Neural crest cell (in vitro differentiated cells): ENCODE data around the gene EVX2. TPM values are rescaled to one million over a fixed set of nuclear protein-coding genes. Genes with fewer than 3 reads are reported as not detected.

Experiments
- DNase-seq: peaks from one replicate; pipeline ENCODE4 v3.0.0; 2021; ENCODE audit warnings: low read depth, mixed read lengths, low spot score
- H3K27ac Mint-ChIP-seq: one replicate; pipeline ENCODE4 v1.8.0; 2021; ENCODE audit warnings: mild to moderate bottlenecking, mixed read lengths; ENCODE audit not compliant: unreplicated experiment
- H3K27me3 Mint-ChIP-seq: 2 replicates; pipeline ENCODE4 v1.8.0; 2021; ENCODE audit warnings: low read depth, mild to moderate bottlenecking, mixed read lengths
- H3K36me3 Mint-ChIP-seq: 2 replicates; pipeline ENCODE4 v1.8.0; 2021; ENCODE audit warnings: low read depth, mild to moderate bottlenecking, mixed read lengths
- H3K4me1 Mint-ChIP-seq: 2 replicates; pipeline ENCODE4 v1.8.0; 2021; ENCODE audit warnings: mixed read lengths
- H3K4me3 Mint-ChIP-seq: one replicate; pipeline ENCODE4 v1.8.0; 2021; ENCODE audit warnings: mild to moderate bottlenecking, mixed read lengths
- H3K9me3 Mint-ChIP-seq: 2 replicates; pipeline ENCODE4 v1.8.0; 2021; ENCODE audit warnings: mixed read lengths
- total RNA-seq: library from RNA; stranded (reverse); gene quantifications from 2 replicates; pipeline ENCODE4 v1.2.1, GENCODE V29; 2021
- TF ChIP-seq, protein P1 (sequence below): fragments of 200-600 bp; sonication (generic); conservative IDR thresholded peaks from 2 replicates; pipeline ENCODE4 v1.5.0; 2021; ENCODE audit warnings: antibody characterized with exemption, mild to moderate bottlenecking

EVX2 gene
- total RNA-seq, 1 donor from 2014 or later = 0.44 TPM

DNA sequence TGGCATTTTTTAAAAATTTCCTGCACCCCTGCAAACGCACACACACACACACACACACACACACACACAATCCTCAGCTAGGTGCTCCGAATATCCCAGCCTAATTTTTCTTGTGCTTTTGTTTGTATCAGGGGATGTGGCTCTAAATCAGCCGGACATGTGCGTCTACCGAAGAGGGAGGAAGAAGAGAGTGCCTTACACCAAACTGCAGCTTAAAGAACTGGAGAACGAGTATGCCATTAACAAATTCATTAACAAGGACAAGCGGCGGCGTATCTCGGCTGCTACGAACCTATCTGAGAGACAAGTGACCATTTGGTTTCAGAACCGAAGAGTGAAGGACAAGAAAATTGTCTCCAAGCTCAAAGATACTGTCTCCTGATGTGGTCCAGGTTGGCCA is 10.6 kb upstream of the EVX2 start:
- H3K4me3 Mint-ChIP-seq = no peak overlapping the region
- H3K9me3 Mint-ChIP-seq = no peaks in the 10 kb centered on the region
- H3K27me3 Mint-ChIP-seq = peaks cover 96% of the 10 kb centered on the region
- TF ChIP-seq, protein P1, sequence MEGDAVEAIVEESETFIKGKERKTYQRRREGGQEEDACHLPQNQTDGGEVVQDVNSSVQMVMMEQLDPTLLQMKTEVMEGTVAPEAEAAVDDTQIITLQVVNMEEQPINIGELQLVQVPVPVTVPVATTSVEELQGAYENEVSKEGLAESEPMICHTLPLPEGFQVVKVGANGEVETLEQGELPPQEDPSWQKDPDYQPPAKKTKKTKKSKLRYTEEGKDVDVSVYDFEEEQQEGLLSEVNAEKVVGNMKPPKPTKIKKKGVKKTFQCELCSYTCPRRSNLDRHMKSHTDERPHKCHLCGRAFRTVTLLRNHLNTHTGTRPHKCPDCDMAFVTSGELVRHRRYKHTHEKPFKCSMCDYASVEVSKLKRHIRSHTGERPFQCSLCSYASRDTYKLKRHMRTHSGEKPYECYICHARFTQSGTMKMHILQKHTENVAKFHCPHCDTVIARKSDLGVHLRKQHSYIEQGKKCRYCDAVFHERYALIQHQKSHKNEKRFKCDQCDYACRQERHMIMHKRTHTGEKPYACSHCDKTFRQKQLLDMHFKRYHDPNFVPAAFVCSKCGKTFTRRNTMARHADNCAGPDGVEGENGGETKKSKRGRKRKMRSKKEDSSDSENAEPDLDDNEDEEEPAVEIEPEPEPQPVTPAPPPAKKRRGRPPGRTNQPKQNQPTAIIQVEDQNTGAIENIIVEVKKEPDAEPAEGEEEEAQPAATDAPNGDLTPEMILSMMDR = no peak
- no peak overlapping the region for H3K27ac Mint-ChIP-seq
- no peak for DNase-seq
- peaks cover 25% of the 10 kb centered on the region for H3K4me1 Mint-ChIP-seq
- H3K36me3 Mint-ChIP-seq = peaks cover 3% of the 10 kb centered on the region

DNA sequence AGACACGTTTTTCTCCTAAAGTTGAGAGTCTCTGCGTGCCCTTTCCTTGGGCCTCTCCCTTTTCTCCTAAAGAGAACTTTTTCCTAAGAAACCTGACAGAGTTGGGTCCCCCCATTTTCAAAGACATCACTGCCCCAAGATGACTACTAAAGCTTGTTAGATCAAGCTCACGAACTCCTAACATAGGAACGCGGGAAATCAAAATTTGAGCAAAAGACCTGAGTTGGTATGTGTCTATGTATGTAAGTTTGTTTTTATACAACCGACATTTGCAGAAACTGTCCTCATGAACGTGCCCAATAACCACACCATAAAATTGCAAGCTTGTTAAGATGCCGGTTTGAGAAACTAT is 10.1 kb upstream of the EVX2 start:
- no peaks in the 10 kb centered on the region for H3K9me3 Mint-ChIP-seq
- no peak for DNase-seq
- peaks cover 96% of the 10 kb centered on the region for H3K27me3 Mint-ChIP-seq
- peaks cover 3% of the 10 kb centered on the region for H3K36me3 Mint-ChIP-seq
- no peak overlapping the region for H3K27ac Mint-ChIP-seq
- TF ChIP-seq, protein P1 = no peak
- peaks cover 25% of the 10 kb centered on the region for H3K4me1 Mint-ChIP-seq
- H3K4me3 Mint-ChIP-seq = peak overlapping the region; percentile 5

DNA sequence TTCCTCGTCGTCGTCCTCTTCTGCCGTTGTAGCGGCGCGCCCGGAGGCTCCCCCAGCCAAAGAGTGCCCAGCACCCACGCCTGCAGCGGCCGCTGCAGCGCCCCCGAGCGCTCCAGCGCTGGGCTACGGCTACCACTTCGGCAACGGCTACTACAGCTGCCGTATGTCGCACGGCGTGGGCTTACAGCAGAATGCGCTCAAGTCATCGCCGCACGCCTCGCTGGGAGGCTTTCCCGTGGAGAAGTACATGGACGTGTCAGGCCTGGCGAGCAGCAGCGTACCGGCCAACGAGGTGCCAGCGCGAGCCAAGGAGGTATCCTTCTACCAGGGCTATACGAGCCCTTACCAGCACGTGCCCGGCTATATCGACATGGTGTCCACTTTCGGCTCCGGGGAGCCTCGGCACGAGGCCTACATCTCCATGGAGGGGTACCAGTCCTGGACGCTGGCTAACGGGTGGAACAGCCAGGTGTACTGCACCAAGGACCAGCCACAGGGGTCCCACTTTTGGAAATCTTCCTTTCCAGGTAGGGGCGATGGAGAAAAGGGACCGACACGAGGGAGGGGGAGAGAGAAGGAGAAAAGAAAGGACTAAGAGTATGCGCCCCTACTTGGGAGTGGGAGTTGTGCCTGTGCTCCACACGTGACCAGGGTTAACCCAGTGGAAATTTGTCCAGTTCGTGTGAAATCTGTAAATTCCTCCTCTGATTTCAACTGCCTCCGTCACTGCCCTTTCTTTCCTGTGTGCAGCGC is 9.6 kb upstream of the EVX2 start:
- Mint-ChIP-seq H3K9me3 (no peaks in the 10 kb centered on the region), H3K4me3 (peak overlapping the region; percentile 5), H3K27me3 (peaks cover 96% of the 10 kb centered on the region), H3K36me3 (peaks cover 3% of the 10 kb centered on the region), H3K4me1 (peaks cover 26% of the 10 kb centered on the region), H3K27ac (no peak overlapping the region)
- TF ChIP-seq, protein P1 = peak; percentile 4
- no peak for DNase-seq

DNA sequence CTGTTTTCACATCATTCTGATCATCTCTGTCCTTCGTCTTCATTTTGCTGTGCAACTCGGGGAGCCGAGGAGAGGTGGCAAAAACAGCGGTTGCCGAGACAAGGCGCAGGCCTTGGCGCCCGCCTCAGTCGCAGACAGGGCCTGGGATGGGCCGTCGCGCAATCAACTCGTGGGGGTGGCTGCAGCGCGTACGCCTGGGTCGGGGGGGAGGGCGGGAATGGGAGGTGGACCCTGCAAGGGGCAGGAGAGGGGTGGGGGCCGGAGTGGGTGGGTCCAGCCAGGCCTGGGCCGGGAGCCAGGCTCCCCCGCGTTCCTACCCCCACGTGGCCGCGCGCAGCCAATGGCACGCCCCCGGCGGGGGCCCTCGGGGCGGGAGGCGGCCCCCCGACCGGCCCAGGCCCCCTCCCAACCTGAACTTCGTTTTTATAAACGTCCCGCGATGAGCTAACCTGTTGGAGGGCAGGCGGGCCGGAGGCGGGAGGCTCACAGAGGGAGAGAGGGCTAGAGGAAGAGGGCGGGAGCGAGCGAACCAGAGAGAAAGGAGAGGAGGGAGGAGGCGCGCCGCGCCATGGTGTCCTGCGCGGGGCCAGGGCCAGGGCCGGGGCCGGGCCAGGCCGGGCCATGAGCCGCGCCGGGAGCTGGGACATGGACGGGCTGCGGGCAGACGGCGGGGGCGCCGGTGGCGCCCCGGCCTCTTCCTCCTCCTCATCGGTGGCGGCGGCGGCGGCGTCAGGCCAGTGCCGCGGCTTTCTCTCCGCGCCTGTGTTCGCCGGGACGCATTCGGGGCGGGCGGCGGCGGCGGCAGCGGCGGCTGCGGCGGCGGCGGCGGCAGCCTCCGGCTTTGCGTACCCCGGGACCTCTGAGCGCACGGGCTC is 8.7 kb upstream of the EVX2 start, which contains the start of gene HOXD13:
Gene HOXD13, plus strand, starts transcription at position 452 of the 875 bp plus-strand sequence. Its CDS starts 170 bp downstream, at position 622.
- H3K4me1 Mint-ChIP-seq = peaks cover 26% of the 10 kb centered on the region
- H3K9me3 Mint-ChIP-seq = no peaks in the 10 kb centered on the region
- DNase-seq = no peak

More for the DNA sequence above, 8.7 kb upstream of the EVX2 start, which contains the start of gene HOXD13:
- no peak within 1 kb of the TSS for H3K27ac Mint-ChIP-seq
- peaks cover 96% of the 10 kb centered on the region for H3K27me3 Mint-ChIP-seq
- H3K36me3 Mint-ChIP-seq = peaks cover 3% of the 10 kb centered on the region
- H3K4me3 Mint-ChIP-seq = peak within 1 kb of the TSS; percentile 79
- TF ChIP-seq, protein P1 = peak; percentile 32
